Keratinocyte (primary cell): ENCODE results near the gene KLF6. TPM values are rescaled to one million over a fixed set of nuclear protein-coding genes. Genes with fewer than 3 reads are reported as not detected.

Experiments used
- DNase-seq: peaks from one replicate; pipeline ENCODE4 v3.0.0-alpha.2; 2011; ENCODE audit warnings: low read depth, missing footprints, low spot score
- FAIRE-seq: peaks from 2 replicates; lab custom pipeline; 2011; peaks lifted over from hg19 to GRCh38; lab: Jason Lieb, UNC
- H2AFZ ChIP-seq: 2 replicates; pipeline ENCODE4 v1.6.0; 2012; ENCODE audit warnings: low read length, control low read depth, inconsistent platforms; ENCODE audit not compliant: control insufficient read depth
- H3K27ac ChIP-seq: 2 replicates; pipeline ENCODE4 v1.5.1; 2011; ENCODE audit warnings: low read length; ENCODE audit not compliant: control insufficient read depth, insufficient read depth
- H3K27me3 ChIP-seq: 3 replicates; pipeline ENCODE4 v1.6.0; 2011; ENCODE audit warnings: low read length; ENCODE audit not compliant: control insufficient read depth, insufficient read depth; ENCODE audit errors: extremely low read depth
- H3K36me3 ChIP-seq, 2 experiments: 2 replicates in 1 of 2; 3 replicates in 1 of 2; pipeline ENCODE4 v1.5.1; 2011; ENCODE audit warnings: low read length in 2 of 2, mild to moderate bottlenecking in 1 of 2; ENCODE audit not compliant: control insufficient read depth in 2 of 2, insufficient read depth in 2 of 2; ENCODE audit errors: extremely low read depth in 1 of 2
- H3K4me1 ChIP-seq: 3 replicates; pipeline ENCODE4 v1.5.1; 2011; ENCODE audit warnings: low read length; ENCODE audit not compliant: control insufficient read depth, insufficient read depth; ENCODE audit errors: extremely low read depth
- H3K4me2 ChIP-seq: 3 replicates; pipeline ENCODE4 v1.6.0; 2011; ENCODE audit warnings: low read depth, low read length; ENCODE audit not compliant: control insufficient read depth, insufficient read depth; ENCODE audit errors: extremely low read depth
- H3K4me3 ChIP-seq, 3 experiments: fragments of 200-600 bp in 1 of 3; sonication (generic) in 1 of 3; 2 replicates in 2 of 3; 3 replicates in 1 of 3; pipeline ENCODE4 v1.5.1; 2011 to 2016; ENCODE audit warnings: low read length in 3 of 3, mild to moderate bottlenecking in 3 of 3, control low read depth in 2 of 3, inconsistent platforms in 1 of 3, low read depth in 1 of 3, mixed read lengths in 1 of 3, mixed run types in 1 of 3, moderate library complexity in 1 of 3; ENCODE audit not compliant: control insufficient read depth in 2 of 3, insufficient read depth in 2 of 3; ENCODE audit errors: extremely low read depth in 1 of 3
- H3K79me2 ChIP-seq: 2 replicates; pipeline ENCODE4 v1.6.0; 2012; ENCODE audit warnings: low read length; ENCODE audit not compliant: control insufficient read depth, insufficient read depth
- H3K9ac ChIP-seq: 3 replicates; pipeline ENCODE4 v1.6.0; 2011; ENCODE audit warnings: low read length; ENCODE audit not compliant: control insufficient read depth, insufficient read depth; ENCODE audit errors: extremely low read depth
- H3K9me1 ChIP-seq: 3 replicates; pipeline ENCODE4 v1.6.0; 2011; ENCODE audit warnings: low read length; ENCODE audit not compliant: control insufficient read depth, insufficient read depth; ENCODE audit errors: extremely low read depth
- H3K9me3 ChIP-seq: 2 replicates; pipeline ENCODE4 v1.5.1; 2012; ENCODE audit warnings: low read depth, low read length; ENCODE audit not compliant: control insufficient read depth
- H4K20me1 ChIP-seq: 3 replicates; pipeline ENCODE4 v1.6.0; 2011; ENCODE audit warnings: low read length; ENCODE audit not compliant: control insufficient read depth, insufficient read depth; ENCODE audit errors: extremely low read depth
- EZH2 ChIP-seq: IDR thresholded peaks from one replicate; pipeline ENCODE4 v1.6.1; 2012; ENCODE audit warnings: inconsistent platforms, mild to moderate bottlenecking, low read length, moderate library complexity
- dilution Hi-C: fragments of 300-500 bp; cut with MboI; formaldehyde crosslinking; loops from one replicate; pipeline ENCODE4 v1.7.0; 2020; ENCODE audit warnings: low sequenced_read_pairs; ENCODE audit not compliant: extremely low pct_ligation_motif_present
- polyA plus RNA-seq, 5 experiments: library from polyadenylated mRNA; depleted of rRNA in 3 of 5; stranded (reverse) in 3 of 5; stranded (forward) in 1 of 5; unstranded in 1 of 5; fragments of >200 nt; gene quantifications; 1 replicate in 1 of 5; 2 replicates in 3 of 5; 3 replicates in 1 of 5; pipeline versions ENCODE4 v1.2.1 to v1.2.3, GENCODE V29; 2011 to 2012; ENCODE audit warnings: missing spikeins in 2 of 5, low read depth in 1 of 5, low replicate concordance in 1 of 5
- TF ChIP-seq, protein P1 (sequence below), 3 experiments: IDR thresholded peaks in 1 of 3; conservative IDR thresholded peaks in 1 of 3; optimal IDR thresholded peaks in 1 of 3; 2 replicates in 2 of 3; 3 replicates in 1 of 3; pipeline versions ENCODE3 to v1.5.1; 2011; ENCODE audit warnings: low read length in 3 of 3, mild to moderate bottlenecking in 3 of 3, moderate library complexity in 2 of 3, control low read depth in 1 of 3, inconsistent platforms in 1 of 3; ENCODE audit not compliant: insufficient read depth in 2 of 3; ENCODE audit errors: extremely low read depth in 1 of 3

KLF6 gene
- polyA plus RNA-seq, 1 donor (not counting 4 experiments of a cell fraction or from before 2014, with no cell fraction given), result 250 TPM

- peaks cover 72% of the 10 kb centered on the region for H3K4me1 ChIP-seq
- no peaks in the 10 kb centered on the region for H3K36me3 ChIP-seq
- H3K27ac ChIP-seq, result peak overlapping the region; percentile 96
- FAIRE-seq (no peak), DNase-seq (no peak)
- no peaks in the 10 kb centered on the region for H3K9me1 ChIP-seq
- no peak overlapping the region for H3K4me2 ChIP-seq
- no peaks in the 10 kb centered on the region for H4K20me1 ChIP-seq
- no peaks in the 10 kb centered on the region for H3K9me3 ChIP-seq
- no peaks in the 10 kb centered on the region for H3K79me2 ChIP-seq
- no peaks in the 10 kb centered on the region for H3K27me3 ChIP-seq
- H3K4me3 ChIP-seq, result no peak overlapping the region
- no peak overlapping the region for H2AFZ ChIP-seq
- TF ChIP-seq, protein P1, sequence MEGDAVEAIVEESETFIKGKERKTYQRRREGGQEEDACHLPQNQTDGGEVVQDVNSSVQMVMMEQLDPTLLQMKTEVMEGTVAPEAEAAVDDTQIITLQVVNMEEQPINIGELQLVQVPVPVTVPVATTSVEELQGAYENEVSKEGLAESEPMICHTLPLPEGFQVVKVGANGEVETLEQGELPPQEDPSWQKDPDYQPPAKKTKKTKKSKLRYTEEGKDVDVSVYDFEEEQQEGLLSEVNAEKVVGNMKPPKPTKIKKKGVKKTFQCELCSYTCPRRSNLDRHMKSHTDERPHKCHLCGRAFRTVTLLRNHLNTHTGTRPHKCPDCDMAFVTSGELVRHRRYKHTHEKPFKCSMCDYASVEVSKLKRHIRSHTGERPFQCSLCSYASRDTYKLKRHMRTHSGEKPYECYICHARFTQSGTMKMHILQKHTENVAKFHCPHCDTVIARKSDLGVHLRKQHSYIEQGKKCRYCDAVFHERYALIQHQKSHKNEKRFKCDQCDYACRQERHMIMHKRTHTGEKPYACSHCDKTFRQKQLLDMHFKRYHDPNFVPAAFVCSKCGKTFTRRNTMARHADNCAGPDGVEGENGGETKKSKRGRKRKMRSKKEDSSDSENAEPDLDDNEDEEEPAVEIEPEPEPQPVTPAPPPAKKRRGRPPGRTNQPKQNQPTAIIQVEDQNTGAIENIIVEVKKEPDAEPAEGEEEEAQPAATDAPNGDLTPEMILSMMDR (optimal IDR thresholded peaks at IDR 0.05 in 1 of 3, IDR thresholded peaks at IDR 0.05 in 1 of 3, conservative IDR thresholded peaks at IDR 0.05 in 1 of 3; ENCODE audit: extremely low read depth in 1 of 3, insufficient read depth in 2 of 3, low read length in 3 of 3), result no peak
- TF ChIP-seq EZH2, result no peak
- dilution Hi-C loops, result no loop called here
- no peak overlapping the region for H3K9ac ChIP-seq
Observed at GRCh38 chr10:3761021-3761686, 23.9 kb downstream of the KLF6 start.

GRCh38 chr10:3760083-3760482, 24.9 kb downstream of the KLF6 start:
- Histone ChIP-seq H3K79me2 (no peaks in the 10 kb centered on the region), H3K4me3 (no peak overlapping the region), H3K9me1 (no peaks in the 10 kb centered on the region), H3K9ac (no peak overlapping the region), H3K9me3 (no peaks in the 10 kb centered on the region), H3K36me3 (no peaks in the 10 kb centered on the region), H3K4me2 (no peak overlapping the region), H3K4me1 (peaks cover 71% of the 10 kb centered on the region), H4K20me1 (no peaks in the 10 kb centered on the region), H3K27ac (no peak overlapping the region), H3K27me3 (no peaks in the 10 kb centered on the region), H2AFZ (no peak overlapping the region)
- dilution Hi-C loops, result no loop called here
- FAIRE-seq, result no peak
- no peak for DNase-seq
- TF ChIP-seq EZH2, result no peak
- TF ChIP-seq, protein P1 (optimal IDR thresholded peaks at IDR 0.05 in 1 of 3, IDR thresholded peaks at IDR 0.05 in 1 of 3, conservative IDR thresholded peaks at IDR 0.05 in 1 of 3; ENCODE audit: extremely low read depth in 1 of 3, insufficient read depth in 2 of 3, low read length in 3 of 3), result no peak
